ENCODE results near the gene KRTAP10-7.

GRCh38 chr21:44566403-44566802, 34.0 kb upstream of the KRTAP10-7 start:
- TF ChIP-seq CTCF (IDR thresholded peaks at IDR 0.05; ENCODE audit: insufficient read depth, low read depth, low read length) (no peak), EZH2 (IDR thresholded peaks at IDR 0.05; ENCODE audit: insufficient read depth, low read length) (no peak)

Measured in astrocyte (in vitro differentiated cells and primary cell).